NCI-H1930 (cell line): ENCODE results near the gene SCAF8.
"Not testable (repeated sequence)": the region's sequence is repeated elsewhere in the genome, so short reads cannot be mapped to it uniquely, and the experiment has no call there.

Source experiments
- DNase-seq, 2 experiments: peaks; one replicate each; lab custom pipeline; 2025; lab: John Stamatoyannopoulos, UW

The SCAF8 gene

GRCh38 chr6:154733626-154734382, 588 bp downstream of the SCAF8 start:
- DNase-seq, result peak; percentile 82 to 88

- DNase-seq, result no peak
Observed at GRCh38 chr6:154736618-154737259, 3.5 kb downstream of the SCAF8 start.

- no peak for DNase-seq
Observed at GRCh38 chr6:154737424-154737823, 4.2 kb downstream of the SCAF8 start.

GRCh38 chr6:154738551-154738961, 5.3 kb downstream of the SCAF8 start:
- DNase-seq, result no peak

- no peak for DNase-seq
Observed at GRCh38 chr6:154740658-154741057, 7.4 kb downstream of the SCAF8 start.

- DNase-seq, result no peak
Observed at GRCh38 chr6:154742891-154743290, 9.7 kb downstream of the SCAF8 start.

GRCh38 chr6:154744029-154744745, 11.0 kb downstream of the SCAF8 start:
- not testable (repeated sequence) for DNase-seq

GRCh38 chr6:154745243-154745642, 12.0 kb downstream of the SCAF8 start:
- no peak for DNase-seq

- no peak for DNase-seq
Observed at GRCh38 chr6:154749341-154749740, 16.1 kb downstream of the SCAF8 start.

- DNase-seq, result no peak
Observed at GRCh38 chr6:154751011-154751800, 18.0 kb downstream of the SCAF8 start.

GRCh38 chr6:154752022-154752421, 18.8 kb downstream of the SCAF8 start:
- DNase-seq, result no peak

GRCh38 chr6:154754152-154754551, 20.9 kb downstream of the SCAF8 start:
- no peak for DNase-seq

- DNase-seq, result no peak
Observed at GRCh38 chr6:154757352-154758050, 24.3 kb downstream of the SCAF8 start.

- DNase-seq, result no peak
Observed at GRCh38 chr6:154758125-154758524, 24.9 kb downstream of the SCAF8 start.

- DNase-seq, result no peak
Observed at GRCh38 chr6:154763650-154764049, 30.4 kb downstream of the SCAF8 start.

- DNase-seq, result no peak
Observed at GRCh38 chr6:154765273-154765672, 32.1 kb downstream of the SCAF8 start.

GRCh38 chr6:154766288-154766687, 33.1 kb downstream of the SCAF8 start:
- no peak for DNase-seq

- no peak for DNase-seq
Observed at GRCh38 chr6:154767003-154767723, 33.9 kb downstream of the SCAF8 start.

- no peak for DNase-seq
Observed at GRCh38 chr6:154768280-154768679, 35.1 kb downstream of the SCAF8 start.

GRCh38 chr6:154773610-154774089, 40.4 kb downstream of the SCAF8 start:
- no peak for DNase-seq

- DNase-seq, result not testable (repeated sequence)
Observed at GRCh38 chr6:154779157-154779556, 45.9 kb downstream of the SCAF8 start.
